Measurements from ENCODE around the gene CAPRIN1.

DNA sequence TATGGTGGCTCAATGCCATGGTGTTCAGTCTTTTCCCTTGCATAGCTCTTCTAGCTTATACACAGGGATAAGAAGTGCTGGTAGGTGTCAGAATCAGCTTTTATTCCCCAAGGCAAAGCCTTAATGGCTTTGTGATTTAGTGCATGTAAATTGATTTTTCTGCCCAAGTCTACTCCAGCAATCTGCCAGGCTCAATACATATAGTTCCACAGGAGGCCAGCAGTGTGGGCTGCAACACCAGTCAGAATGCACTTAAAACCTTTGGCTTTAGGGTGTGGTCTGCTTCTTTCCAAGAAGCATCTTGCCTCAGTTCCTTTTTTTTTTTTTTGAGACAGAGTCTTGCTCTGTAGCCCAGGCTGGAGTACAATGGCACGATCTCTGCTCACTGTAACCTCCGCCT, 14.5 kb upstream of the CAPRIN1 start:
- no peak for TF ChIP-seq CREB1 (IDR thresholded peaks at IDR 0.05)
- no peak for TF ChIP-seq POLR2A (IDR thresholded peaks at IDR 0.05; ENCODE audit: control extremely low read depth in 1 of 2, low read depth in 2 of 2, low read length in 2 of 2)
- TF ChIP-seq, protein P1, sequence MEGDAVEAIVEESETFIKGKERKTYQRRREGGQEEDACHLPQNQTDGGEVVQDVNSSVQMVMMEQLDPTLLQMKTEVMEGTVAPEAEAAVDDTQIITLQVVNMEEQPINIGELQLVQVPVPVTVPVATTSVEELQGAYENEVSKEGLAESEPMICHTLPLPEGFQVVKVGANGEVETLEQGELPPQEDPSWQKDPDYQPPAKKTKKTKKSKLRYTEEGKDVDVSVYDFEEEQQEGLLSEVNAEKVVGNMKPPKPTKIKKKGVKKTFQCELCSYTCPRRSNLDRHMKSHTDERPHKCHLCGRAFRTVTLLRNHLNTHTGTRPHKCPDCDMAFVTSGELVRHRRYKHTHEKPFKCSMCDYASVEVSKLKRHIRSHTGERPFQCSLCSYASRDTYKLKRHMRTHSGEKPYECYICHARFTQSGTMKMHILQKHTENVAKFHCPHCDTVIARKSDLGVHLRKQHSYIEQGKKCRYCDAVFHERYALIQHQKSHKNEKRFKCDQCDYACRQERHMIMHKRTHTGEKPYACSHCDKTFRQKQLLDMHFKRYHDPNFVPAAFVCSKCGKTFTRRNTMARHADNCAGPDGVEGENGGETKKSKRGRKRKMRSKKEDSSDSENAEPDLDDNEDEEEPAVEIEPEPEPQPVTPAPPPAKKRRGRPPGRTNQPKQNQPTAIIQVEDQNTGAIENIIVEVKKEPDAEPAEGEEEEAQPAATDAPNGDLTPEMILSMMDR (IDR thresholded peaks at IDR 0.05; ENCODE audit: control extremely low read depth in 1 of 3, insufficient read depth in 1 of 3, low read depth in 1 of 3, low read length in 3 of 3) = no peak
- no peak for TF ChIP-seq EZH2 (IDR thresholded peaks at IDR 0.05; ENCODE audit: low read depth, low read length, severe bottlenecking)
- no peak for TF ChIP-seq POLR2AphosphoS5 (IDR thresholded peaks at IDR 0.05; ENCODE audit: low read depth, low read length)
- no peak for TF ChIP-seq TAF1 (IDR thresholded peaks at IDR 0.05; ENCODE audit: low read depth, low read length)
- no peak for TF ChIP-seq JUND (IDR thresholded peaks at IDR 0.05; ENCODE audit: low read length)
